ENCODE data around the gene GUCY1B1.

The GUCY1B1 gene

DNA sequence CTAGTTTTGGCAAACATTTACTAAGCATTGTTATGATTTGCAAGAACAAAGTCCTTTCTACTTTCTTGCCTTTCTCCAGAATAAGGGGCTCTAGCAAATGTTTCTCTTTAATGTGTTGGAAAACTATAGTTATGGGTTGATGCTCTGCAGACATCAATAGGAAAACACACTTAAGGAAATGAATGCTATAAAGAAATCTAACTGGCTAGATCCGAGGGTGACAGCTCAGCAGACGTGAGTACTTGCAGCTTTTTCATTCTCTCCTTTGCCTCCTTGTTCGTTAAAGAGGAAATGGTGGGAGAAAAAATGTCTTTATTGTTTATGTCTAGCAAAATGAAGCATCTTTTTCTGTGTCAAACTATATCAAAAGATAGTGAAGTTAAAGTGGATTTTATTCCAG, 6.3 kb downstream of the GUCY1B1 start:
- TF ChIP-seq CTCF (IDR thresholded peaks at IDR 0.05; ENCODE audit: control insufficient read depth, insufficient read depth, low read depth, low read length, missing control alignments) = no peak
- no peak for DNase-seq (ENCODE audit: low read depth)
- no peak overlapping the region for H3K4me3 ChIP-seq (ENCODE audit: control insufficient read depth, low read depth, low read length)

DNA sequence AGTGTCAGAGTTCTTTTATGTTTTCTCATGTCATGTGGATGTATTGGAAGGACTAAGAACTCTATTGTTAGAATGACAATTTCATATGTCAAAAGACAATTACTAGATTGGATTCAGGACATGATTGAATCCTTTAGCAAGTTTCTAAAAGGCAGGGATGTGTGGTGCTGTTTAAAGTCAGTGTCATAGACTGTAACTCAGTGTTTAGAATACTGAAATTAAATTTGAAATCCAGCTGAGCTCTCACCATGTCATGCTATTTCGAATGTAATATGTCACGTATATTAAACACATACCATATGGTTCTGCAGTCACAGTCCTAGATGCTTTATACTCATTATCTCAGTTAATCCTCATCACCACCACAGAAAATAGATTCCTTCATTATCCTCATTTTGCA, 7.8 kb downstream of the GUCY1B1 start:
- no peak for TF ChIP-seq CTCF (IDR thresholded peaks at IDR 0.05; ENCODE audit: control insufficient read depth, insufficient read depth, low read depth, low read length, missing control alignments)
- no peak for DNase-seq (ENCODE audit: low read depth)
- no peak overlapping the region for H3K4me3 ChIP-seq (ENCODE audit: control insufficient read depth, low read depth, low read length)

DNA sequence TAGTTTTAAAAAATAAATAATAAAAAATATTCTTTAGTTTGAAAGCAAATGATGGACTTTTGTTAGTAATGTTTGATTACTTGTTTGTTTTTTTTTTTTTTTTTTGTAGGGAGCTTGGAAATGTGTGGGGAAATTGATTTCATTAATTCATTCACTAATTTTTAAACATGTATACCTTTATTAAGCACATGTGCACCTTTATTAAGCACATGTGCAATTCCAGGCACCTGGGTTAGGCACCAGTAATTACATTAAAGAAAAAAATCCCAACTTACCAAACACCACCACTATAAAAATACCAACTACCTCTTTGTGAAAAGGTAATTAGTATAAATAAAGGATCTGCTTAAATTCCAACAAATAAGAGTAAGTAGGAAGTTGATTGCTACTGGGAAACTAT, 9.5 kb downstream of the GUCY1B1 start:
- no peak for TF ChIP-seq CTCF (IDR thresholded peaks at IDR 0.05; ENCODE audit: control insufficient read depth, insufficient read depth, low read depth, low read length, missing control alignments)
- no peak for DNase-seq (ENCODE audit: low read depth)
- no peak overlapping the region for H3K4me3 ChIP-seq (ENCODE audit: control insufficient read depth, low read depth, low read length)

GRCh38 chr4:155769090-155769489, 10.3 kb downstream of the GUCY1B1 start:
- no peak for TF ChIP-seq CTCF (IDR thresholded peaks at IDR 0.05; ENCODE audit: control insufficient read depth, insufficient read depth, low read depth, low read length, missing control alignments)
- no peak overlapping the region for H3K4me3 ChIP-seq (ENCODE audit: control insufficient read depth, low read depth, low read length)
- DNase-seq (ENCODE audit: low read depth) = no peak

- no peak overlapping the region for H3K4me3 ChIP-seq (ENCODE audit: control insufficient read depth, low read depth, low read length)
- DNase-seq (ENCODE audit: low read depth) = no peak
- no peak for TF ChIP-seq CTCF (IDR thresholded peaks at IDR 0.05; ENCODE audit: control insufficient read depth, insufficient read depth, low read depth, low read length, missing control alignments)
Measured at GRCh38 chr4:155772459-155773195, 13.8 kb downstream of the GUCY1B1 start.

DNA sequence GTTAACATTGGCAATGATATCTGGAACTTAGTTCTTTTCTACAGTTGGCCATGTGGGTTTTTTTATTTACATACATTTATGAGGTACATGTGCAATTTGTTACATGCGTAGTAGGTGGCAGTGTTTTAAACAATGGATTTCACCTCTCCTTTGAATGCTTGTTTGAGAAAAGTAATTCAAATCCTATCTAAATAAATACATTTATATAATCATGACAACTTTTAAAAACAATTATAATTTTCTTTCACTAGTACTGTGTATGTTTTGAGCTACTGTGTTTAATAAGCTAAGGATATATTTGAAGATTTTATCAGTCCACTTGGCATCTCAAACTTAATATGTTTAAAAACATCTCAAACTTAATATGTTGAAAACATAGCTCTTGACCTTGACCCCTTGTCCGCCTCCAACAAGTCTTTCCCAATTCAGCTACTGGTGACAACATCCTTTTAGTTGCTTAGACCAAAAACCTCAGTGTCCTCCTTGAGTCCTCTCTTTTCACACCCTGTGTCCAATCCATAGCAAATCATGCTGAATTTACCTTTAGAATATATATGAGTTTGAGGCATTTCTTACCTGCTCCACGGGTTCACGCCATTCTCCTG, 14.5 kb downstream of the GUCY1B1 start:
- no peak for DNase-seq (ENCODE audit: low read depth)
- no peak overlapping the region for H3K4me3 ChIP-seq (ENCODE audit: control insufficient read depth, low read depth, low read length)
- no peak for TF ChIP-seq CTCF (IDR thresholded peaks at IDR 0.05; ENCODE audit: control insufficient read depth, insufficient read depth, low read depth, low read length, missing control alignments)
